PFSK-1 (cell line): ENCODE measurements around the gene NTM.

Source experiments
- FOXP2 ChIP-seq: optimal IDR thresholded peaks from 2 replicates; pipeline ENCODE3; 2011; ENCODE audit warnings: borderline replicate concordance, control low read depth, inconsistent platforms; ENCODE audit not compliant: insufficient read depth; ENCODE audit errors: extremely low read length, extremely low read depth
- POLR2AphosphoS5 ChIP-seq: IDR thresholded peaks from 2 replicates; pipeline ENCODE4 v1.6.1; 2012; ENCODE audit warnings: low read depth, mild to moderate bottlenecking, control low read depth, low read length, moderate library complexity
- REST ChIP-seq, 2 experiments: IDR thresholded peaks; 2 replicates each; pipeline versions ENCODE4 v1.6.1 to v1.8.0; 2011 to 2012; ENCODE audit warnings: low read depth in 2 of 2, low read length in 2 of 2, control low read depth in 1 of 2, inconsistent platforms in 1 of 2, mild to moderate bottlenecking in 1 of 2, moderate library complexity in 1 of 2; ENCODE audit not compliant: insufficient read depth in 1 of 2
- SIN3A ChIP-seq: IDR thresholded peaks from 2 replicates; pipeline ENCODE4 v1.6.1; 2012; ENCODE audit warnings: mild to moderate bottlenecking, low read length, moderate library complexity, borderline replicate concordance; ENCODE audit not compliant: insufficient read depth
- TAF1 ChIP-seq: IDR thresholded peaks from 2 replicates; pipeline ENCODE4 v1.6.1; 2012; ENCODE audit warnings: low read length, control low read depth, borderline replicate concordance; ENCODE audit not compliant: insufficient read depth

- TF ChIP-seq POLR2AphosphoS5 (no peak), SIN3A (no peak), REST (IDR thresholded peaks at IDR 0.05; ENCODE audit: insufficient read depth in 1 of 2, low read depth in 2 of 2, low read length in 2 of 2) (no peak), FOXP2 (no peak), TAF1 (no peak)
Measured at GRCh38 chr11:131499199-131499598, 128.8 kb downstream of the NTM start.
